ENCODE data around the gene CDK5.
"Not testable (repeated sequence)": the region's sequence is repeated elsewhere in the genome, so short reads cannot be mapped to it uniquely, and the experiment has no call there.

CDK5 gene

DNA sequence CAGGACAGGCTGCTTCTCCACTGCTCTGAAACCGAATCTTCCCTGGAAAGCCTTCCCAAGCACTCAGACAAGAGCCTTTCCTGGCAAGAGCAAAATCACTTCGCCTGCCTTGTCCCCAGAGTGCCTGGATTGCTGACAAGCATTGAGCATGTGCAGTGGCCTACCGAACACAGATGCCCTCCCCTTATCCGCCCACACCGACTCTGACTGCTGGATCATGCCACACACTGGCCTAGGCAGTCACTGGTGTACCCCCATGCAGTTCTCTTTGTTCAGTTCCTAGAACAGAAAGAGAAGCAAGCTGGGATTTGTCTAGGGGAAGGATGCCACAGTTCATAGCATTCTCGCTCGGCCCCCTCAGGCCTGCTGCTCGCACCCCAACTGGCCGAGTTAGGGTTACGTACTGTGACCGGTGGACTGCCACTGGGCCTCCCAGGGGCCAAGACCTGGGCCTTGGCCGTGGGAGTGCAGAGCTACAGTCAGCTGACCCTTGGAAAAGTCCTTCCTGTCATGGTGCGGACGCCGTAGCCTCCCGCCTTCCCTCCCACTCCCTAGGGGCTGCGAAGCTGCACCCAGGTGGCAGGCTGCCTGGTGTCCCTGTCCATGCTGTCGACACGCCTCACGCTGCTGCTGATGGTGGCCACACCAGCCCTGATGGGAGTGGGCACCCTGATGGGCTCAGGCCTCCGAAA, 22.5 kb downstream of the CDK5 start:
- no peak for DNase-seq (ENCODE audit: low read depth in 2 of 2)

DNA sequence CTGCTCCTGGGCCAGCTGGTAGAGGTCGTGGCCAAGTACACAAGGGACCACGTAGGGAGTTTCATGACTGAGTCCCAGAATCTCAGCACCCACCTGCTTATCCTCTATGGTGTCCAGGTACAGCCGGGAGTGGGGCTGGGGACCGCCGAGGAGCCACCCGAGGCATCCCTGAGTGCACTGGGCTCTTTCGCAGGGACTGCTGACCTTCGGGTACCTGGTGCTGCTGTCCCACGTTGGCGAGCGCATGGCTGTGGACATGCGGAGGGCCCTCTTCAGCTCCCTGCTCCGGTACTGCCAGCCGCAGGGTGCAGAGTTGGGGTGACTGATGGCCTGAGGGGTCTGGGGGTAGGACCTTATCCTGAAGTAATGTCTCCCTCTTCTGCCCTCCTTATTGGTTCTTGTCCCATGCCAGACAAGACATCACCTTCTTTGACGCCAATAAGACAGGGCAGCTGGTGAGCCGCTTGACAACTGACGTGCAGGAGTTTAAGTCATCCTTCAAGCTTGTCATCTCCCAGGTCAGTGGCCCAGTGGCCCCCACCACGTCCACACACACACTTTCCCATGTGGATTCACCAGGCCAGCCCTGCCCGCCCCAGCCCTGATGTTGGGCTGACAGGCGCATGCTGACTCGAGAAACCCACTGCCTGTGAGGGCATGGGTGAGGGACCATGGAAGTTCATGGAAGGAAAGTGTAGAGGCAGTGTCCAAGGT, 23.2 kb downstream of the CDK5 start:
- DNase-seq (ENCODE audit: low read depth in 2 of 2) = no peak

DNA sequence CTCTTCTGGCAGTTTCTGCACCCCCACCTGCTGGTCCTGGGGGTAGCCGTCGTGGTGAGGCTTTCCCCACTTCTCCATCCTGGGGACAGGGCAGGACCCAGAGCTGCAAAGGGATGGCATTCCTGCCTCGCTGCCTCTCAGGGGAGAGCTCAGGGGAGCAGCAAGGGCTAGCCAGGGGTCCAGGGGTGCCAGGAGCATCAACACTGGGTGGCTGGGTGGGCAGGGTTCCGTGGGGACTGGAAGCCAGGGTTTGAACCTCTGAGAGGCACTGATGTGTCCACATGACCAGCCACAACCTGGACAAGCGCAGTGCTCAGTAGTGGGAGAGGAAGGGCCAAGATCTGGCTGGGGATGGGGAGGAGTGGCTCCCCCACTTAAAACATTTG, 23.8 kb downstream of the CDK5 start:
- no peak for DNase-seq (ENCODE audit: low read depth in 2 of 2)

DNA sequence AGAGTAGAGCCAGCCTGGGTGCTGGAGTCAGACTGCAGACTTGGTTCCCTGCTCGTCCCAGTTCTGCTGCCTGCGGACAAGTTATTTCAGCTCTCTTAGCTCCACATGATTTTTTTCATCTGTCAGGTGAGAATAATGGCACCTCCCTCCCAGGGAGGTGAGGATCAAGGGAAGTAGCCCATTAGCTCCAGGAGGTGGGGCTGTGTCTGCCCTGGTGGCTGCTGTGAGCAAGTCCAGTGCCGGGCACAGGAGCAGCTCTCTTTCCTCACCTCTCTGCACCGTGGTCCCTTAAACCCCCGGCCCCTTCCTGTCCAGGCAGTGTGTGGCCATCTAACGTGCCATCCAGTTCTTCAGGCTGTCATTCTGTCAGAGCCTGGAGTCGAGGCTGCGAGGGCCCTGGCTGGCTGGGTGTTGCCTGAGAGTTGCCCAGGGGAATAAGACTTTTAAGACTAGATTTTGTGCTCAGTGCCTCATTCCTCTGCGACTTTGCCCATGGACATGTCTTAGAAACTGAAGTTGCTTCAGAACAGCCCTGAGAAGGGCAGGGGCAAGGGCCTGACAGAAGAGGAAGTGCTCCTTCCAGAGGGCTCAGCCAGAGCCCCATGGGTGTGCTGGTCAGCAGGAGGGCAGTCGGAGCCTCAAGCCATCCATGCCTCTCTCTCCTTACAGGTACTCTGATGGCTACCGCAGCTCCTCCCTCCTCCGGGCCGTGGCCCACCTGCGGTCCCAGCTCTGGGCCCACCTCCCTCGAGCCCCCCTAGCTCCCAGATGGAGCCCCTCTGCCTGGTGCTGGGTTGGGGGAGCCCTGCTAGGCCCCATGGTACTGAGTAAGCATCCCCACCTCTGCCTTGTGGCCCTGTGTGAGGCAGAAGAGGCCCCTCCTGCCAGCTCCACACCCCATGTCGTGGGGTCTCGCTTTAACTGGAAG, 24.5 kb downstream of the CDK5 start:
- DNase-seq (ENCODE audit: low read depth in 2 of 2) = no peak

DNA sequence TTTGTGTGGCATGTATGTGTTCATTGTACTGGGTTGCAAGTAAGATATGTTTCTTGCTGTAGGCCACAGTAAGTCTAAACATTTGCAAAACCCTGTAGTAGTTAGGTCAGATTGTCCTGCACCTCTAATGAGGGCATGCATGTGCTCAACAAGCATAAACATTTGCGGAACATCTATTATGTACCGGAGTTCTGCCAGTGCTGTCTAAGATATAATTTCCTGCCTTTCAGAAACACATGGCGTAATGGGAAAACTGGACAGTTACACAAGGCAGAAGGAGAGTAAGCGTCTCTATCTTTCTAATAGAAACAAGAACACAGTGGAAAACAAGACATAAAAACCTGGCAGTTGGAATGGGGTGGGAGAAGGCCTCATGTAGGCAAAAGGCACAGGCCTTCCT, 26.7 kb downstream of the CDK5 start:
- DNase-seq (ENCODE audit: low read depth in 2 of 2) = no peak

DNA sequence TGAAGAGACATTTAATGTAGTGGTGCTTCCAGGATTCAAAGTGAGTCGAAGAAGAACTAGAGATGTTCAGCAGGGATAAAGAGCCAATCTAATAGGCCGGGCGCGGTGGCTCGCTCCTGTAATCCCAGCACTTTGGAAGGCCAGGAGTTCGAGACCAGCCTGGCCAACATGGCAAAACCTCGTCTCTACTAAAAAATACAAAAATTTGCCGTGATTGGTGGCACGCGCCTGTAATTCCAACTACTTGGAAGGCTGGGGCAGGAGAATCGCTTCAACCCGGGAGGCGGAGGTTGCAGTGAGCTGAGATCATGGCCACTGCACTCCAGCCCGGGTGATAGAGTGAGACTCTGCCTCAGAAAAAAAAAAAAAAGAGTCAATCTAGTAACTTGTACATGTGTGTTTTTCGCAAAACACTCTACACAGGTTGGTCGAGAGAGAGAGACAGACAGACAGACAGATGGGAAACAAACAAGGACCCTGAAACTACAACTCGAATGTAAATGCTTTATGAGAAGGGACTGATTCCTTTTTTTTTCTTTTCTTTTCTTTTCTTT, 28.7 kb downstream of the CDK5 start:
- DNase-seq (ENCODE audit: low read depth in 2 of 2) = no peak

DNA sequence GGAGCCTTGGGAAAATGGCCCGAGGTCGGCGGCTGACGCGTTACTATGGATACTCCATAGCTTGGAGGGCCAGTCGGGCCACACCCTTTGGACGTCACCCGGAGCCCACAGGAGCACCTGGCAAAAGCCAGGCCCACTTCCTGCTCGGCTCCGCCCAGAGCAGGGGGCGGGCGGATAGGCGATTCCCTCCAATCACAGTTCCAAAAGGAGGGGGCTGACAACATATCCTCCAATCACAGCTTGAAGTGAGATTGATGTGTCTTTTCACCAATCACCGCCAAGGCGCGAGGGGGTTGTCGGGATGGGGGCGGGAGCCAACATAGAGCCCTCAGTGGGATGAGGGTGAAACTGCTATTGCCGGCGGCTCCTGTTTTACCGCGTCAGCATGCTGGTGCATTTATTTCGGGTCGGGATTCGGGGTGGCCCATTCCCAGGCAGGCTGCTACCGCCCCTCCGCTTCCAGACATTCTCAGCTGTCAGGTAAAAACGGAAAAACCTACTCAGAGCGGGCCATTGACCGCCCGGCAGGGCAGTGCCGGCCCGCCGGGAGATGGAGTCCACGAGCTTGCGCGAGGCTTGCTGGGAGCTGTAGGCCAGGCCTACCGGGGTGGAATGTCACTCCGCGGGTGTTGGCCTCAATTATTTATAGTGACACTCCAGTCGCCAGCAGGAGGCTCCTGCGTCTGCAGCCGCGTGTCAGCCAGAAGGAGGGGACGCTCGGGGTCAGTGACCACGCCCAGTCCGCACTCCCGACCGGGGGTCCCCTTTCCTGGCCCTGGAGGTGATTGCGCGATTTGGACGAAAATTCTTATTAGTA, 29.4 kb downstream of the CDK5 start, which contains the start of gene ABCB8:
Gene ABCB8 (plus strand): TSS at position 320 of the 817 bp plus-strand sequence. CDS start 66 bp downstream, at position 386.
- peak; percentile 95 to 98 for DNase-seq (ENCODE audit: low read depth in 2 of 2)

DNA sequence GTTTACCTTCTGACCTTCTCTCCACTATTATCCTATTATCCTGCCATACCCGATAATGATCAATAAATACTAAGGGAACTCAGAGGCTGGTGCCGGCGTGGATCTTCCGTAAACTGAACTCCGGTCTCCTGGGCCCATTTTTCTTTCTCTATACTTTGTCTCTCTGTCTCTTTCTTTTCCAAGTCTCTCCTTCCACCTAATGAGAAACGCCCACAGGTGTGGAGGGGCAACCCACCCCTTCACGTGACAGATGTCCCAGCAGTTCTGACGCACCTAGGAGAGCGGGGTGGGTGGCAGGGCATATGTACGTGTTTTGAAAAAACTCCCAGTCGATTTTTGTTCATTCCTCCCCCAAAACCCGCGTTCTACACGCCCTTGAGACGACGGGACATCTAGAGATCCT, 30.0 kb downstream of the CDK5 start:
- not testable (repeated sequence) for DNase-seq (ENCODE audit: low read depth in 2 of 2)

DNA sequence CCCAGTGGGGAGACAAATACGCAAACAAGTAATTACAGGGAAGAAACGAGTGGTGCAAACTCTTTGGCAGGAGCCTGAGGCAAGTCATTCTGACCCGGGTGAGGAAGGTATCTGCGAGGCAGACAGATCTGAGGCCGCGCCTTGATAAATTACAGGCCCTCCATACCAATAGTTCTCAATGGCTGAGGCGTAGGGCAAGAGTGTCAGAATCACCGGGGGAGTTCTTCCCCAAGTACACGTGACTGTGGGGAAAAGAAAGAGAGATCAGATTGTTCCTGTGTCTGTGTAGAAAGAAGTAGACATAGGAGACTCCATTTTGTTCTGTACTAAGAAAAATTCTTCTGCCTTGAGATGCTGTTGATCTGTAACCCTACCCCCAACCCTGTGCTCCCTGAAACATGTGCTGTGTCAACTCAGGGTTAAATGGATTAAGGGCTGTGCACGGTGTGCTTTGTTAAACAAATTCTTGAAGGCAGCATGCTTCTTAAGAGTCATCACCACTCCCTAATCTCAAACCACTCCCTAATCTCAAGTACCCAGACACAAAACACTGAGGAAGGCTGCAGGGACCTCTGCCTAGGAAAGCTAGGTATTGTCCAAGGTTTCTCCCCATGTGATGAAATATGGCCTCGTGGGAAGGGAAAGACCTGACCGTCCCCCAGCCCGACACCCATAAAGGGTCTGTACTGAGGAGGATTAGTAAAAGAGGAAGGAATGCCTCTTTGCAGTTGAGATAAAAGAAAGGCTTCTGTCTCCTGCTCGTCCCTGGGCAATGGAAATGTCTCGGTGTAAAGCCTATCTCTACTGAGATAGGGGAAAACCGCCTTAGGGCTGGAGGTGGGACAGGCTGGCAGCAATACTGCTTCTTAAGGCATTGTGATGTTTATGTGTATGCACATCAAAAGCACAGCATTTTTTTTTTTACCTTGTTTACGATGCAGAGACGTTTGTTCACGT, 30.6 kb downstream of the CDK5 start:
- DNase-seq (ENCODE audit: low read depth in 2 of 2) = not testable (repeated sequence)

DNA sequence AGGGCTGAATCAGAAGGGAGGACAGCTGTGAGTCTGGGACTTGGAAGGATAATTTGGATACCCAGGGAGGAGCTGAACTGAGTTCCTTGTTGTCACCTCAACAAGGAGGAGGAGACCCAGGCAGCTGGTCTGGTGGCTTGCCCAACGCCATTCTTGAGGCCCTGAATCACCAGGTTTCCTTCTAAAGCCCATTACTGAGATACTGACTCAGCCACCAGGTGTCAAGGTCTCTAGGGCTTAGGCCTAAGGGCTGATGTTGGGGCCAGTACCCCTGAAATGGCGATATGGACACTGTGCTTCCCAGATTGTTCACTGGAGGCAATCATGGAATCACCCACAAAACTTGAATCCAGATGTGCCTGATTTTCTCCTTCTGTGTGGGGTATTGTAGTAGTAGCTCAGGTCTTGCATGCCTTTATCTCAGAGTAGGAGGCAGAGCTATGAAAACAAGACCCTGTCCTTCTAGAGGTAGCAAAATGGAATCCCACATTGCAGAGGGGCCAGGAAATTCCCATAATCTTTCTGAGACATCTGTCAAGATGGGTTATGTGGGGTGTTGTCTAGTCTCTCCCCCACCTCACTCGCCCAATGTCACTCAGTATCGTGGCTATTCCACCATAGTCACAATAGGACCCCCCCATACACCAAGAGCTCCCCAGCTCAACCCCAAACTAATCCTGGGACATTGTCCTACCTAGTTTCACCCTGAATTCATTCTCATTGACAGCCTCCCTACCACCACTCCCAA, 31.6 kb downstream of the CDK5 start:
- DNase-seq (ENCODE audit: low read depth in 2 of 2) = no peak

DNA sequence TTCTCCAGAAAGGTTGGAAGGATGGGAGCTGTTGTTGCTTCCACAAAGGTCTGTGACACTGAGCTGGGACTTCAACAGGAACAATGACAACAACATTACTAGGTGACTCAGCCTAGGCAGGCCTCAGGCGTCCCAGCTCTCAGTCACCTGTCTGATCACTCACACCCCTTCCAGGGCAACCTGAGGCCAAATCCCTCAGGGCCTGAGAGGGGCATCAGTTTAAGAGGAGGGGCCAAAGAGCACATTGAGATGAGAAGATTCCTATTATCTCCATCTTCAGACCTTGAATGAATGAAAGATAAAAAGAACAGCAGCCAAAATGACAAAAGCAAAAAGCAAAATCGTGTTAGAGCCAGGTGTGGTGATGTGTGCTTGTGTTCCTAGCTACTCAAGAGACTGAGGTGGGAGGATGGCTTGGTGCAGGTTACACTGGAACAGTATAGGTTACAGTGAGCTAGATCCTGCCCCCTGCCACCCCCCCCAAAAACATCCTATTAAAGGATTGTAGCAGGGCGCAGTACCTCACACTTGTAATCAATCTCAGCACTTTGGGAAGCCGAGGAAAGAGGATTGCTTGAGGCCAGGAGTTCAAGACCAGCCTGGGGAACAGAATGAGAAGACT, 33.2 kb downstream of the CDK5 start, which contains the start of gene ATG9B:
Gene ATG9B (minus strand): TSS at position 60 of the 622 bp plus-strand sequence. CDS start 71 bp downstream, outside the sequence.
- DNase-seq (ENCODE audit: low read depth in 2 of 2) = no peak

DNA sequence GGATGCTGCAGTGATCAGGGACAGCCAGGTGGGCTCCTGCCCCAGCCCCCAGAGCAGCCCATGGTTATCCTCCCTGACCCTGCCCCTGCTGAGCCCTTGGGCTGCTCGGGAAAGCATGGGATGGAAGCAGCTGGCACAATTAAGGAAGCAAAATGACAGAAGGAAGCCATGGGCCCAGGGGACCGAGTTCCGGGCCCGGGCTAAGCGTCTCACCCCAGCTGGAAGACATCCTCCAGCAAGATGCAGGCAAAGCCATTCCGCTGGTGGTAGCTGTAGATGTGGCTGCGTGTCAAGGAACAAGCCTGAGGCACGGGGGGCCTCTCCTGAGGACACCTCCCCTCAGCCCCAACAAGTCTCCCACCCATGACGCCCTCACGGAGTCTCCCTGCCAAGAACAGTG, 34.5 kb downstream of the CDK5 start:
- no peak for DNase-seq (ENCODE audit: low read depth in 2 of 2)

DNA sequence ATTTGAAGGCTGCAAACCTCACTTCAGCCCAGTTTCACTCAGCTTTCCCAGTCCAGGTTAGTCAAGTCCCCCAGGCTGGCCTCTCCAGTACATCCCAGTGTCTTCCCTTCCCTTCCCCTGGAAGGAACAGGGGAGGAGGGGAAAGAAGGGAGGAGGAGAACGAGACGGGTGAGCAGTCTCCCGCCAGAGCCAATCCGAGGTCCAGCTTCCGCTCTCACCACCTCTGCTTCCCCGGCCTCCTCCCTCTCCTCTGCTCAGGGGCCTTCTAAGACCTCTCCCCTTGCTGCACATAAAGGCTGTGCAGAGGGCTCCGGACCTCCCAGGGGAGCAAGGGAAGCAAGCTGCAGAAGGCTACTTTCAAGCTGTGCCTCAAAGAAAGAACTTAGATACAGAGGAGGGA, 37.5 kb downstream of the CDK5 start:
- no peak for DNase-seq (ENCODE audit: low read depth in 2 of 2)

DNA sequence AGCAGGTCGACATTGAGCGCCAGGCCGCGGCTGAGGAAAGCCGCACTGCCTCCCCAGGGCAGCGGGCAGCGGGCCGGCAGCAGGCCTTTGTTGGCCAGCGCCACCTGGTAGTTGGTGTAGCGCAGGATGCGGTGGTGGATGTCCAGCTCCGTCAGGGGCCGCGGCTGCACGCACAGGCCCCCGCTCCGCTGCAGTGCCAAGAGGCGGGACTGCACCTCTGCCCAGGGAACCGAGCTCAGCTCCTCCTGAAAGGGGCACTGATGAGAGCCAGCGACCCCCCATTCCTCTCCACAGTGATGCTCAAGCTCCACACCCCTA, 38.6 kb downstream of the CDK5 start:
- no peak for DNase-seq (ENCODE audit: low read depth in 2 of 2)

DNA sequence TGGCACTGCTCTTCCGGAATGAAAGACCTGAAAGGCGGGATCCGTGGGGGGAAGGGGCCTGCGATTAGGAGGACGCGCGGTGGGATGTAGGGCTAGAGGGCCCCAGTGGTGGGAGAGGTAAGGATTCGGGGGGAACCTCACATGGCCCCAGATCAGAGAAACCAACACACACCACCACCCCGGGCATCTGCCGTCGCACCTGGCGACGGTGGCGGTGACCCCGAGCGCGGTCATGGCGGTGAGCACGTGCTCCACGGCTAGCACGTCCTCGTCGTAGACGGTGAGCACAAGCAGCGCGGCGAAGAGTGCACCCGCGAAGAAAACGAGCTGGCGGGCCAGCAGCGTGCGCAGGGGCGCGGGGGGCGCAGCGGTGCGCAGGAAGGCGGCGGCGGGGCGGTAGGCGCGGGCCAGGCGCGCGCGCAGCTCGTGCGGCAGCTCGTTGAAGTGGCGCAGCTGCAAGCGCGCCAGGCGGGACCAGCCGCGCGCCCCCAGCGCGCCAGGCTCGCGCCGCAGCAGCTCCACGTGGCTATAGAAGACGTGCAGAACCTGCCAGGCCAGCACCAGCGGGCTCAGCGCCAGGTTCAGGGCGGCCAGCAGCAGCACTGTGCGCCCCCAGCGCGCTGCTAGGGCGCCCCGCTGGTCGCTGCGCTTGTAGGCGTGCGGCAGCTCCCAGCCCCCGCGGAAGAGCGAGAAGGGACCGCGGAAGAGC, 39.1 kb downstream of the CDK5 start:
- DNase-seq (ENCODE audit: low read depth in 2 of 2) = no peak

DNA sequence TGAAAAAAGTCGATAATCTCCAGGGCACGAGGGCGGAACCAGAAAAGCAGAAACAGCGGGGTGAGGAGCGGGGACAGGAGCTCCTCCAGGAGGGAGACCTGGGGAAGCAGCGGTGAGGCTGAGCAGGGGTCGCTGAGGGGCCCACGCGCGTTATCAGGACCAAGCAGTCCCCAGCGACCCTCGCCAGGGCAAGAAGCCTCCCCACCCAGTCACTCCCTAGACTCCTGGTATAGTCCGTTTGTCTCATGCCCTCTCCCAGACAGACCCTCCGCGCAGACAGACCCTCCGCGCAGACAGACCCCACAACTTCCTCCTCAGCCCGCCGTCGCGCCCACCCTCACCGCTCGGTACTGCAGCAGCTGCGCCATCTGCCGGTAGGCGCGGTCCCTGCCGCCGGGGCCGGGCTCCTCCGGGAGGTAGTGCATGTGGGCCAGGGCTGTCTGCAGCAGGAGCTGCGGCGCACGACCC, 39.7 kb downstream of the CDK5 start:
- DNase-seq (ENCODE audit: low read depth in 2 of 2) = peak in 1 of 2 experiments; percentile 78

DNA sequence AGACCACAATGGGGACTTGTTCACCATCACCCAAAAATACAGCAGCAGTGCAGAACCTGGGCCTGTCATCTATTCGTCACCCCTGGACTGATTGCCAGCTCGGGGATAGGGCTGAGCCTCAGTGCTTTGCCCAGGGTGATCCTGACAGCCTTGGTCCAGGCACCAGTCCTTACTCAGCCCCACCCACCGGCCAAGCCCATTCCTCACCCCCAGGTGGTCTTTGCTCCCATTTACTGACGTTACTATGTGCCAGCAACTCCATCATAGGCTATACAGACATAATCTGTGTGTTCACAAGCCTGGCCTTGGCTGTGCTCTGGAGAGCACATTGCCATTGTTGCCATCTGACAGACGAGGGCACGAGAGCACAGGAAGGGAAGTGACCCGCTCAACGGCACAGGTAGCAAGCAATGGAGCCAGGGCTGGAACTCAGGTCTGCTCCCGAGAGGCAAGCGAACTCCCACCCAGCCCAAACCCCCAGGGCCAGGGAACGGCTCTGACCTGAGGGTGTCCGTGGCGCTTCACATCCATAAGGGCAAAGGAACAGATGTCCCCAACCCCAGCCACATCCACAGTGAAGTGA, 40.2 kb downstream of the CDK5 start:
- no peak for DNase-seq (ENCODE audit: low read depth in 2 of 2)

DNA sequence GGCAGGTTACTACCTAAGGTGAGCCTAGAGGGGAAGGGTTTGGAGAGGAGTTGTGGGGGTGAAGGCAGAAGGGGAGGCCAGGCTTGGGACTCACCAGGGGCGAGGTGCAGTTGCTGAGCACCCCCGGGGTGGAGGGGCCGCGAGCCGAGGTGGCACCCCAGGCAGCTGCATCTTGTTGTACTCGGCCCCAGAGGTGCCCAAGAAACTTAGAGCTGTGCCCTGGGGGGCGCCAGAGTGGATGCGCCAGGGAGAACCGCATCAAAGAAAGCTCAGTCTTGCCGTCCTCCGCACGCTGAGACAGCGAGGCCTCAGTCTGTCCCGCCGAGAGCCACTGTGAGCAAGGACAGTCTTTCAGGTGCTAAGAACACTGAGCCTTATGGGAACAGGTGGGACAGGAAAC, 40.8 kb downstream of the CDK5 start:
- DNase-seq (ENCODE audit: low read depth in 2 of 2) = no peak
